ENCODE data around the gene SPEF2. TPM values are rescaled to one million over a fixed set of nuclear protein-coding genes. Genes with fewer than 3 reads are reported as not detected.

SPEF2 gene
- total and polyA plus RNA-seq, 5 donors from 2014 or later, result 0.75 to 4.4 (median 1.5) TPM

- no peaks in the 10 kb centered on the region for H3K36me3 Mint-ChIP-seq
Measured at GRCh38 chr5:35799181-35799580, 181.5 kb downstream of the SPEF2 start.

GRCh38 chr5:35799753-35800152 is 182.1 kb downstream of the SPEF2 start:
- Histone ChIP-seq H3K27me3 (ENCODE audit: control insufficient read depth, insufficient read depth, low read length) (no peaks in the 10 kb centered on the region), H3K4me1 (ENCODE audit: control insufficient read depth, insufficient read depth, low read length, poor library complexity, severe bottlenecking) (peaks cover 15% of the 10 kb centered on the region), H3K9me3 (ENCODE audit: control insufficient read depth in 2 of 2, low read length in 2 of 2) (no peaks in the 10 kb centered on the region), H3K4me3 (ENCODE audit: low read depth, low read length) (no peak overlapping the region), H3K36me3 (ENCODE audit: control insufficient read depth, insufficient read depth, low read length) (no peaks in the 10 kb centered on the region), H3K27ac (ENCODE audit: insufficient read depth, low read length, poor library complexity, severe bottlenecking) (no peak overlapping the region)
- DNase-seq (no peak), ATAC-seq (ENCODE audit: low read depth in 2 of 2) (no peak)
- H3K4me1 Mint-ChIP-seq, result peaks cover 22 to 73% (median 37%) of the 10 kb centered on the region in 4 donors
- H3K27me3 Mint-ChIP-seq, result no peaks in the 10 kb centered on the region
- H3K4me3 Mint-ChIP-seq, result no peak overlapping the region
- H3K9me3 Mint-ChIP-seq, result peaks cover 0 to 2% (median 0%) of the 10 kb centered on the region in 7 donors
- no peaks in the 10 kb centered on the region for H3K36me3 Mint-ChIP-seq
- H3K27ac Mint-ChIP-seq, result peak overlapping the region in 1 of 3 donors; percentile 87

More at GRCh38 chr5:35799181-35799580, 181.5 kb downstream of the SPEF2 start:
- Histone ChIP-seq H3K27me3 (ENCODE audit: control insufficient read depth, insufficient read depth, low read length) (no peaks in the 10 kb centered on the region), H3K36me3 (ENCODE audit: control insufficient read depth, insufficient read depth, low read length) (no peaks in the 10 kb centered on the region), H3K27ac (ENCODE audit: insufficient read depth, low read length, poor library complexity, severe bottlenecking) (no peak overlapping the region), H3K9me3 (ENCODE audit: control insufficient read depth in 2 of 2, low read length in 2 of 2) (no peaks in the 10 kb centered on the region), H3K4me3 (ENCODE audit: low read depth, low read length) (no peak overlapping the region), H3K4me1 (ENCODE audit: control insufficient read depth, insufficient read depth, low read length, poor library complexity, severe bottlenecking) (peaks cover 15% of the 10 kb centered on the region)
- DNase-seq (no peak), ATAC-seq (ENCODE audit: low read depth in 2 of 2) (no peak)
- Mint-ChIP-seq H3K27ac (peak overlapping the region in 2 of 3 donors; percentile 4 to 87), H3K27me3 (no peaks in the 10 kb centered on the region), H3K4me3 (no peak overlapping the region), H3K4me1 (peaks cover 18 to 73% (median 35%) of the 10 kb centered on the region in 4 donors), H3K9me3 (peaks cover 0 to 2% (median 0%) of the 10 kb centered on the region in 7 donors)

GRCh38 chr5:35803191-35803651 is 185.6 kb downstream of the SPEF2 start:
- Mint-ChIP-seq H3K27me3 (no peaks in the 10 kb centered on the region), H3K4me1 (peaks cover 9 to 48% (median 17%) of the 10 kb centered on the region in 4 donors), H3K9me3 (no peaks in the 10 kb centered on the region), H3K36me3 (no peaks in the 10 kb centered on the region), H3K4me3 (peak overlapping the region in 1 of 4 donors; percentile 63), H3K27ac (peak overlapping the region in 2 of 3 donors; percentile 47 to 89)
- no peak for DNase-seq
- Histone ChIP-seq H3K27me3 (ENCODE audit: control insufficient read depth, insufficient read depth, low read length) (no peaks in the 10 kb centered on the region), H3K36me3 (ENCODE audit: control insufficient read depth, insufficient read depth, low read length) (no peaks in the 10 kb centered on the region), H3K4me1 (ENCODE audit: control insufficient read depth, insufficient read depth, low read length, poor library complexity, severe bottlenecking) (peaks cover 6% of the 10 kb centered on the region), H3K27ac (ENCODE audit: insufficient read depth, low read length, poor library complexity, severe bottlenecking) (no peak overlapping the region), H3K4me3 (ENCODE audit: low read depth, low read length) (no peak overlapping the region), H3K9me3 (ENCODE audit: control insufficient read depth in 2 of 2, low read length in 2 of 2) (no peaks in the 10 kb centered on the region)
- peak in 1 of 2 donors; percentile 39 for ATAC-seq (ENCODE audit: low read depth in 2 of 2)

DNA sequence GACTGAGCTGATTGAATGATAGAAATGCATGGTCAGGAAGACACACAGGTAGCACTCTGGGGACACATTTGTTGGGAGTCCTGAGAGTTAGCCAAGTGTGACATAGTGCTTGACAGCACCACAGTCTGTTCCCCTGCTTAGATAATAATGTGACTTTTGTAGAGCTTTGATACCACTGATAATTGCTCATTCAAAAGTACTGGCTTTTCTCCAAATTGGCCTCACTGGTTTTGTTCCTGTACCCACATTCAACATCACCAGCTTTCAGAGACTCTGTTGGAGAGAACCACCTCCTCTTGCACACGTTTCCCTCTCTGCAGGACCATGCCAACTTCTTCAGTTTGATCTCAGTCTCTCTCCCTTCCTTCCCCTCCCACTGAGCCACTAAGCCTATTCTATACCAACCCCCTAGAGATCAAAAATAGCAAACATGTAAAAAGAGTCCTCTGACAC is 186.6 kb downstream of the SPEF2 start:
- no peak for ATAC-seq (ENCODE audit: low read depth in 2 of 2)
- H3K27ac Mint-ChIP-seq, result peak overlapping the region in 2 of 3 donors; percentile 47 to 48
- H3K4me3 ChIP-seq (ENCODE audit: low read depth, low read length), result no peak overlapping the region
- H3K4me1 ChIP-seq (ENCODE audit: control insufficient read depth, insufficient read depth, low read length, poor library complexity, severe bottlenecking), result peaks cover 6% of the 10 kb centered on the region
- H3K27ac ChIP-seq (ENCODE audit: insufficient read depth, low read length, poor library complexity, severe bottlenecking), result no peak overlapping the region
- no peaks in the 10 kb centered on the region for H3K9me3 ChIP-seq (ENCODE audit: control insufficient read depth in 2 of 2, low read length in 2 of 2)
- H3K9me3 Mint-ChIP-seq, result no peaks in the 10 kb centered on the region
- no peaks in the 10 kb centered on the region for H3K36me3 ChIP-seq (ENCODE audit: control insufficient read depth, insufficient read depth, low read length)
- no peaks in the 10 kb centered on the region for H3K27me3 Mint-ChIP-seq
- H3K4me1 Mint-ChIP-seq, result peaks cover 9 to 44% (median 15%) of the 10 kb centered on the region in 4 donors
- H3K27me3 ChIP-seq (ENCODE audit: control insufficient read depth, insufficient read depth, low read length), result no peaks in the 10 kb centered on the region
- H3K36me3 Mint-ChIP-seq, result no peaks in the 10 kb centered on the region
- H3K4me3 Mint-ChIP-seq, result no peak overlapping the region
- DNase-seq, result no peak

GRCh38 chr5:35804841-35805240 is 187.2 kb downstream of the SPEF2 start:
- Mint-ChIP-seq H3K4me1 (peaks cover 9 to 43% (median 16%) of the 10 kb centered on the region in 4 donors), H3K4me3 (no peak overlapping the region), H3K9me3 (no peaks in the 10 kb centered on the region), H3K27ac (peak overlapping the region in 1 of 3 donors; percentile 47), H3K27me3 (no peaks in the 10 kb centered on the region), H3K36me3 (no peaks in the 10 kb centered on the region)
- H3K4me1 ChIP-seq (ENCODE audit: control insufficient read depth, insufficient read depth, low read length, poor library complexity, severe bottlenecking), result peaks cover 6% of the 10 kb centered on the region
- ATAC-seq (ENCODE audit: low read depth in 2 of 2) (no peak), DNase-seq (no peak)
- H3K27ac ChIP-seq (ENCODE audit: insufficient read depth, low read length, poor library complexity, severe bottlenecking), result no peak overlapping the region
- H3K9me3 ChIP-seq (ENCODE audit: control insufficient read depth in 2 of 2, low read length in 2 of 2), result no peaks in the 10 kb centered on the region
- H3K27me3 ChIP-seq (ENCODE audit: control insufficient read depth, insufficient read depth, low read length), result no peaks in the 10 kb centered on the region
- no peak overlapping the region for H3K4me3 ChIP-seq (ENCODE audit: low read depth, low read length)
- H3K36me3 ChIP-seq (ENCODE audit: control insufficient read depth, insufficient read depth, low read length), result no peaks in the 10 kb centered on the region

GRCh38 chr5:35810601-35811000 is 192.9 kb downstream of the SPEF2 start:
- H3K36me3 Mint-ChIP-seq, result no peaks in the 10 kb centered on the region
- DNase-seq (no peak), ATAC-seq (ENCODE audit: low read depth in 2 of 2) (peak; percentile 21 to 39)
- no peaks in the 10 kb centered on the region for H3K9me3 Mint-ChIP-seq
- peak overlapping the region in 2 of 3 donors; percentile 81 to 93 for H3K27ac Mint-ChIP-seq
- Histone ChIP-seq H3K4me3 (ENCODE audit: low read depth, low read length) (peak overlapping the region; percentile 15), H3K9me3 (ENCODE audit: control insufficient read depth in 2 of 2, low read length in 2 of 2) (no peaks in the 10 kb centered on the region), H3K4me1 (ENCODE audit: control insufficient read depth, insufficient read depth, low read length, poor library complexity, severe bottlenecking) (peaks cover 19% of the 10 kb centered on the region), H3K27ac (ENCODE audit: insufficient read depth, low read length, poor library complexity, severe bottlenecking) (peak overlapping the region; percentile 1), H3K27me3 (ENCODE audit: control insufficient read depth, insufficient read depth, low read length) (no peaks in the 10 kb centered on the region), H3K36me3 (ENCODE audit: control insufficient read depth, insufficient read depth, low read length) (no peaks in the 10 kb centered on the region)
- H3K27me3 Mint-ChIP-seq, result no peaks in the 10 kb centered on the region
- H3K4me1 Mint-ChIP-seq, result peaks cover 5 to 32% (median 14%) of the 10 kb centered on the region in 4 donors
- peak overlapping the region in 3 of 4 donors; percentile 32 to 52 (median 33) for H3K4me3 Mint-ChIP-seq

GRCh38 chr5:35811108-35811741 is 193.6 kb downstream of the SPEF2 start:
- no peaks in the 10 kb centered on the region for H3K9me3 ChIP-seq (ENCODE audit: control insufficient read depth in 2 of 2, low read length in 2 of 2)

More at GRCh38 chr5:35811108-35811741, 193.6 kb downstream of the SPEF2 start:
- Histone ChIP-seq H3K4me1 (ENCODE audit: control insufficient read depth, insufficient read depth, low read length, poor library complexity, severe bottlenecking) (peaks cover 24% of the 10 kb centered on the region), H3K36me3 (ENCODE audit: control insufficient read depth, insufficient read depth, low read length) (no peaks in the 10 kb centered on the region), H3K4me3 (ENCODE audit: low read depth, low read length) (peak overlapping the region; percentile 38), H3K27me3 (ENCODE audit: control insufficient read depth, insufficient read depth, low read length) (no peaks in the 10 kb centered on the region), H3K27ac (ENCODE audit: insufficient read depth, low read length, poor library complexity, severe bottlenecking) (no peak overlapping the region)
- peak in 2 of 3 donors; percentile 59 to 74 for DNase-seq
- Mint-ChIP-seq H3K4me1 (peaks cover 5 to 32% (median 14%) of the 10 kb centered on the region in 4 donors), H3K27me3 (no peaks in the 10 kb centered on the region), H3K9me3 (no peaks in the 10 kb centered on the region), H3K4me3 (peak overlapping the region; percentile 12 to 62 (median 47)), H3K36me3 (no peaks in the 10 kb centered on the region), H3K27ac (peak overlapping the region in 2 of 3 donors; percentile 76 to 81)
- peak; percentile 60 to 66 for ATAC-seq (ENCODE audit: low read depth in 2 of 2)

All from CD4-positive, CD25-positive, alpha-beta regulatory T cell (primary cell).